UCSD-AML1 (cell line): Measurements from ENCODE around the gene SPDL1.
A peak's percentile ranks its signal among the peaks of the same experiment; 100 is the strongest.
"Not testable (repeated sequence)": the region's sequence is repeated elsewhere in the genome, so short reads cannot be mapped to it uniquely, and the experiment has no call there.

Experiments used
- DNase-seq: peaks from one replicate; lab custom pipeline; 2025; ENCODE audit not compliant: unreplicated experiment; lab: John Stamatoyannopoulos, UW

The SPDL1 gene

DNA sequence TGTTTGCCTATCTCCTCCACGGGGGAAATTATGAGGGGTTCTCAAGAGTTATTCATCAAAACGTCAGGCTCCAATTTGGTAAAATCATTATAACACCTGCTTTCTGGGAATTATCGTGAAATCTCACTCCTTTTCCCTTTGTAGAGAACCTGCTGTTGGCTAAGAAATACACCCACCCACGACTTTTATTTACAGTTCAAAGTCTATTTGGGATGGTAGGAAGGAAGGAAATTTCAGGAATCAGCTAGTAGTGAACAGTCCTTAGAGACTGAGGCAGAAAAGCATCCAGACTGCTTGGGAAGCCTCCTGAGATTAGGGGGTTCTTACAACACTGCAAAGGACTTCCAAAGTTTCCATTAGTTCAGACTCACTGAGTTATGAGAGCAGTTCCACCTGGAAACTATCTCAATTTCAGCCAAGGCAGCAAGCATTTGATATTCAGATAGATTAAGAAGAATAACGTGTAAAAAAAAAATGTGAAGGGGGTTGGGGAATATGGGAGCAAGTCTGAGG, 9.4 kb upstream of the SPDL1 start:
- DNase-seq: no peak

DNA sequence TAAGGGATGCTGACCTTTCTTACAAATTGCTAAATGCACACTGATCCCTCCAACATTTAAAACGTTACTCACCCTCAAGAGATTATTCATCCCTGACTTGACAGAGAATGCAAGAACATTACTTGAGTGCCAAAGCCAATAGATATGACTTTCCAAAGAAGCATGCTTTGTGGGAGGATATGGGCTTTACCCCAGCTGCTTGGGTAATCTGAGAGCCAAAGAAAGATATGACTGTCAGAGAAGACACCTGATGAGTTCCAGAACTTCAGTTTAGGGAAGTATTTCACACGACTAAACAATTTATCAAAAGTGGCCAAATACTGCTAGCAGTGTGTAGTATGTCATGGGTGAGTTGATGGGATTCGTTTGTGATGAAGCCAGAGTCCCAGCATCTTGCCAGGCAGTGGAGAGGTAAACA, 7.4 kb upstream of the SPDL1 start:
- DNase-seq: no peak

DNA sequence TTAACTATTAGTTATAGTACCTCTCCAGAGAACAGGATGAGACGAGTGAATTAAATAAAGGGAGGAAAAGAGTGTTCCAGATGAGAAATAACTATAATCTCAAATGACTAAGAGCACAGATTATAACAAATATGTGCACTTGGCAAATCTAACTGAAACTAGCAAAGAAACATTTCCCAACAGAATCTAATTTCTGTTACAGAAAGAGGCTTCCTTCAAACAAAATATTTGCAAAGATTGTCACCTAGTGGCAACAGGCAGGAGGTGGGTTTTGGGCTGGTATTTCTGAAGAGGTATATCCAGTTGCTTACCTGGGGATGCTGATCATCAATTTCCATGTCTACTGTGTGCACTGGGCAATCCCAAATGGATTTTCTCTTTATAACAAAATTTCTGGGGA, 5.6 kb upstream of the SPDL1 start:
- DNase-seq: no peak

DNA sequence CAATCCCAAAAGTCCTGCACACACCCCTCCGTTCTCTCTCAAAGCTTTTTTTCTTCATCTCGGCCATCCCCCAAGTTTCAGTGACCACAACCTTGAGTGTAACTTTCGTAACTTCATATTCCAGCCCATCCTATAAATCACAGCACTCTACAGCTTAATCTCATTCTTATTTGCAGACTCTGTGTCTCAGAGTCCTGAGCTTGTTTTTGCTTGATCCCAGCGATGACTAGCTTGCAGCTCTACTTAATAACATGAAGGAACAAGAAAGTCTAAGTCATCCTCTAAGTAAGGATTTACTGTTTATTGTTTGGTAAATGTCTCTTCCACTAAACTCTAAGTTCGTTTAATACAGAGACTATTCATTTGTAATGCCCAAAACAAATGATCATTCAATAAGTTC, 2.6 kb upstream of the SPDL1 start:
- no peak for DNase-seq

DNA sequence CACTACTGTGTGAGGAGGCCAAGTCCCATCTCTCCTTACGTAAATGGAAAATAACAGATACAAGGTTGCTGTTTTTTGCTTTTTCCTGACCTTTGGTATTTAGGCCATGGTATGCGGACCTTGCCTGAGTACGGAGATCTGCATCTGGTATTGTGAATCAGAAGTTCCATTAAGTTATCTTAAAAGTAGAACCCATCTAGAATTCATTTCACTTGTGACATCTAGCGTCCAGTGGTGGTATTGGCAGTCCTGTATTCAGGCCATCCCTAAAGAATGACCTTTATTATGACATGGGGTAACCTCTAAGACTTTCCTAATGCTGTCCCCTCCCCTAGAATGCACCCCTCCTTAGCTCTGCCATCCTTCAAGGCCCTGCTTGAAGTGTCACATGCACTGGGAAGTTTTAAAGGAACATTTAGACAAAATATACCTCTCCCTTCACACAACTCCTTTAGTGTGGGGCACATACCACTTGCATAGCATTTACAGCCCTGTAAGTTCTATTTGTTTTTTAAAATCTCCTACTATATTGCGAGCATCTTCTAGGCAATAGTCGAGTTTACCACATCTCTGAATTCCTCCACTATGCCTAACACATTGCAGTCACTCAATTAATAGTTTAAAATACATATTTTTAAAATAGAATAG, 1.9 kb upstream of the SPDL1 start:
- DNase-seq: peak; percentile 21

DNA sequence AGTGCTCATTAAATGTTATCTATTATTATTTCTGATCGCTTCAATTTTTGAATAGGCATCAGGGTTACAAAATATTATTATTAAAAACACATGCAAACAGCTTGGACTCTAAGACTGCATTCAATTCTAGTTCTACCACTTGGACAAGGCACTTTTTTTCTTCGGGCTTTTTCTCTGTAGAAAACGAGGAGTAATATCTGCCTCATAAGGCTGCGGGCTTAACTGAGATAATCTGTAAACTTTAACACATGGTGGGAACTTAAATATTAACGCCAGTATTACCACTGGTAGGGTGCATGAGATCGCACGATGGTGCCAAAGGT, 511 bp upstream of the SPDL1 start:
- DNase-seq: no peak

DNA sequence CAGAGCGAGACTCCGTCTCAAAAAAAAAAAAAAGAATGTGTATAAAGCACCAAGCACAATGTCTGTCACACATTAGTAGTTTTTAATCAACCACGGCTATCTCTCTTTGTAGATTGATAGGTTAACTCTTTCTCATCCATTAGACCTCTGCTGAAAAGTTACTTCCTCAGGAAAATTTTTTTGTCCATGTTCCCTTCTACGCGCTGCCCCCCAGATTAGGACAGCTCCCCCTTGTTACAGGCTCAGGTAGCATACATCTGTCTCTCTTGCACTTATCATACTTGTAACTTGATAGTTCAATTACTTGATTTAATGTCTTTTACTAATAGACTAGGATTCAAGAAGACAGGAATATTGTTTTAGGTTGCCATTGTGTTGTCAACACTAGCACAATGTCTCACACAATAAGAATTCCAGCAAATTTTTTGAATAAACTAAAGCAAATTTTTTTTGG, 1.5 kb downstream of the SPDL1 start:
- DNase-seq: no peak

DNA sequence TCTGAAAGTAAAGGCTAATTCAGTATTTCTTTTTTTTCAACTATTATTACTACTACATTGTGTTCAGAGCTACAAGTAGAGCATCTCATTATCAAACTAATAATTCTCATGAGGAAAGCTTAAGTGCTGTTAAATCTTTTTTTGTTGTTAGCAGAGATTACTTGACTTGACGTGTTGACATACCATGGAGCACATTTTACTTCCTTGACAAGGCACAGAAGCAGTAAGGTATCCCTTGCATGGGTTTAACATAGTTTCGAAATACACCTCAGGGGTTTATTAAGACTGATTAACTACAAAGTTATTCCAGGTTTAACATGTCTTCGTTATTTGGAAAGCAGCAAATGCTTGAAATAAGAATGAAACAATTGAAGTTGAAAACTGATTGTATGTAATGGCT, 7.0 kb downstream of the SPDL1 start:
- DNase-seq: no peak

DNA sequence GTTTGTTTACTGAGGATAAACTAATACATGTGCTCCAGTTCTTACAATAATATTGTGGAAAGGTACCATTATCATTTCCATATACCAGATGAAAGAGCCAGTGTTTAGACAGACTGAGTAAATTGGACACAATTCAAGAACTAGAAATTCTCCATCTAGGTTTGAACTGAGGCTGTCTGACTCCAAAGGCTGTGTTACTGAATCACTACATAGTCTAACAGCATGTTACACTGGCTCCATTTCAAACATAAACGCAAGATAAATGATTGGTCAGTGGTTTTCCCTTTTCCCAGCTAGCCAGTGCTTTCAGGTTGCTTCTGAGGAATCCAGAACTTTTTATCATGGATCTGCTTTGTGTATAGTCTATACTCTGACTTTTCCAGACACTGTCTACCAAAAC, 8.1 kb downstream of the SPDL1 start:
- DNase-seq: no peak

DNA sequence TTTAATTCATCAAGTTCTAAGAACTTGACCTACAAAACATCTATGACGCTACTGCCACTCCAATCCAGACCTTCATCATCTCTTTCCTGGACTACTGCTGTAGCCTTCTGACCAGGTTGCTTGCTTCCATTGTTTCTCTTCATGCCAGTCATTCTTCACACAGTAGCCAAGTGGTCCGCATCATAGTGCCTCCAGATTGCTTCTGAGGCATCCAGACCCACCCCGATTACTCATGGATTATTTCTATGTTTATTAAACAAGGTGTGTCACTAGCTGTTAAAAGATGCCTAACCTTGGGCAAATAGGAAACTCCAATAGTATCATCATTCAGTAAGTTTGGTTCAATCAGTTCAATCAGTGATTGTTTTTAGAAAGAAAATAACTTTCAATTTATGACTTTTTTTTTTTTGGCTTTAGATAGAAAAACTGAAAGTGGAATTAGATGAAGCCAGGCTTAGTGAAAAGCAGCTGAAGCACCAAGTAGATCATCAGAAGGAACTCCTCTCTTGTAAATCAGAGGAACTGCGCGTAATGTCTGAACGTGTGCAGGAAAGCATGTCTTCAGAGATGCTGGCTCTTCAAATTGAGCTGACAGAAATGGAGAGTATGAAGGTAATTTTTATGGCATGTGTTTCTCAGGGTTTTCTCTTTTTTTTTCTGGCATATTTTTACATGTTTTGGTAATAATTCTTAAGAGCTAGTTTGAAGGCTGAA, 9.5 kb downstream of the SPDL1 start:
- DNase-seq: no peak

DNA sequence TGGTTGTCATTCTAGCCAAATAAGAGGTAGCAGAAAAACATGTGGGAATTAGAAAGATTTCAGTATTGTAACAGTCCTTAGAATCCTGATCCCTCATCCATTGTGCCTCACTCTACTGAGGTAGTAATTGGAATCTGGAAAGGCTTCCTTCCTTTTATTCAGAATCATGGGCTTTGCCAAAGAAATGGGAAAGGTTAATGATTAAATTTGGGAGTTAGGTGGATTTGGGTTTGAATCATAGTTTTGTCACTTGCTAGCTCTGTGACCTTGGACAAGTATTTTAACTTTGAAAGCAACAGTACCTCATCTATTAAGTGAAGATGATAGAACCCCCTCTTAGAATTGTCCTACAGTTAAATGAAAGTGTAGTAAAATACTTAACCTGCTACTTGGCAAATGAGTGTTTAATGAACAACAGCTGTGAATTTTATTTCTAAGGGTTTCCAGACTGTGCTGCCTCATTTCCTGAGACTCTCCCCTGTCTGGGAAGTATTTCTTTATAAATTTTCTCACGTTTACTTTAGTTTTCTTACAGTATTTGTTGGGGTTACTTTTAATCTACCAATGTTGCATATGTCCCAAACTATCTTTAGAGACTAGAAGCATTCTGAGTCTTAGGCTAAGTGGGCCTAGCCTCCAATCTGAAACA, 11.7 kb downstream of the SPDL1 start:
- no peak for DNase-seq

DNA sequence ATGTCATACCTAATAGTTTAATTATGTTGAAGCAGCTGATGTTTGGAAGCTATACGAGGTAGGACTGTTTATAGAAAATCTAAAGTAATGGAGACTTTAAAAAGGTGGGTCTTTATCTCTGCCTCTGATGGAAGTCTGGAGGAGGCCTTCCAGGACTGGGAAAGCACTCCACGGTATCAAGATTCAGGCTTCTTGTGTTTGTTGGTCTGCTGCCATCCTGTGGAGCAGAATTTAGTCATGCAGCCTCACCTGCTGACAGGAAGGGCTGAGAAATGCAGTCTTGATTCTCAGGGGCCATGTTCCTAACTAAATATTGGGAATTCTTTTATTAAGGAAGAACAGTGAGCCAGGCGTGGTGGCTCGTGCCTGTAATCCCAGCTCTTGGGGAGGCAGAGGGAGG, 15.9 kb downstream of the SPDL1 start:
- no peak for DNase-seq

DNA sequence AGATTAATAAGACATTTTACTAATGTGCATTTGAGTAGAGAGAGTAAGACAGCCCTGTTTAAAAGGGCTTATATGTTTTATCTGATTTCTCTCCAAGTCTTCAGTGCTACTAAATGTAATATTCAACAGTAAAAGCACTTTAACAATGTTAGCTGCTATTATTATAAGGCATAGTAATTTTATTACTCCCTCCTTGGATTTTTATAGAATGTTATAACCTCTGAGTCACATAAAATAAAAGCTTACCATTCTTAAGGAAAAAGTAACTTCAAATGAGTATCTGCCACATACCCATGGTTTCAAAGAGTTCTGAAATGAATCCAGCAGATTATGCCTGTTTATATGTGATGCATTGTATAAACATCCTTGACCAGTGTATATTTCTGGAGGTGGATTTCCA, 19.0 kb downstream of the SPDL1 start:
- no peak for DNase-seq

DNA sequence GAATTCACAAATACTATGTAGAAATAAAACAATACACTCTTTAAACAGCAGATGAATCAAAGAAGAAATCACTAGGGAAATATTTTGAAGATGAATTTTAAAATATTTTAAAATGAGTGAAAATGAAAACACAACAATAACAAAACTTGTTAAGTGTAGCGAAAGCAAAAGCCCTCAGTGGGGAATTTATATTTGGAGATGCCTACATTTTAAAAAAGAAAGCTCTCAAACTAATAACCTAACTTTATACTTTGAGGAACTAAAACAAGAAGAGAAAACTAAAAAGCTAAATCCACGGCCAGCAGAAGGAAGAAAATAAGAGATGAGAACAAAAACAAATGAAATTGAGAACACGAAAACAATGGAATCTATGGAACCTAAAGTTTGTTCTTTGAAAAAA, 22.7 kb downstream of the SPDL1 start:
- no peak for DNase-seq

DNA sequence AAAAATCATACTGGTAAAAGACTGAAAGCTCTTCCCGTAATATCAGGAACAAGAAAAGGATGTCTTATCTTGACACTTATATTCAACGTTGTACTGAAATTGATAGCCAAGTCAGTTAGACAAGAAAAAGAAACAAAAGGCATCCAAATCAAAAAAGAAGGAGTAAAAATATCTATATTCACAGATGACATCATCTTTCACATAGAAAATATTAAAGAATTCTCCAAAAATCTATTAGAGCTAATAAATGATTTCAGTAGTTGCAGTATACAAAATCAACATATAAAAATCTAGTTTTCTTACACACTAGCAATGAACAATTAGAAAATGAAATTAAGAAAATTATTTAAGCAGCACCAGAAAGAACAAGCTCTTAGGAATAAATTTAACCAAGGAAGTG, 24.3 kb downstream of the SPDL1 start:
- no peak for DNase-seq

DNA sequence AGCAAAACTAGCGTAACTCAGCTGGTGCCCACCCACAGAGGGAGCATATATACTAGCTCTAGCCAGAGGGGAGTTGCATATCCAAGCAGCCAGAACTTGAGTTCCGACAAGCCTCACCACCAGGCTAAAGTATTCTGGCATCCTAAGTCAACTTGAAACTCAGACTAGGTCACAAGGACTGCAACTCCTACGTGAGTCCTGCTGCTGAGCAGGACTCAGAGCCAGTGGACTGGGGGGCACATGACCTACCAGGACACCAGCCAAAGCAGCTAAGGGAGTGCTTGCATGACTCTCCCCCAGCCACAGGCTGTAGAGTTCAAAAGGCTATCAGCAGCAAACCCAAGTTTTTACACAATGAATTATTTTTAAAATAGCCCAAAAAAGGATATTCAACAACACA, 26.1 kb downstream of the SPDL1 start:
- no peak for DNase-seq

DNA sequence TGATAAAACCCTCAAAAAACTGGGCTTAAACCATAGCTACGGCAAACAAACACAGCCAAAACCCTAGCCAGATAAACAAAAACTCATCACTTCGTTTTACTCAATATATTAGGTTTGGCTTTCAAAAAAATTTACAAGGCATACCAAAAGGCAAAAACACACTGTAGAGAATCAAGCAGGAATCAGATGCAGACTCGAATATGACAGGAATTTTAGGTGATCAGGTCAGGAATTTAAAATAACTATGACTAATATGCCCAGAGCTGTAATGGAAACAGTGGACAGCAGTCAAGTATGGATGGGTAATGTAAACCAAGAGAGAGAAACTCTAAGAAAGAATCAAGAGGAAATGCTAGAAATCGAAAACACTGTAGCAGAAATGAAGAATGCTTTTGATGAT, 27.0 kb downstream of the SPDL1 start:
- DNase-seq: no peak

DNA sequence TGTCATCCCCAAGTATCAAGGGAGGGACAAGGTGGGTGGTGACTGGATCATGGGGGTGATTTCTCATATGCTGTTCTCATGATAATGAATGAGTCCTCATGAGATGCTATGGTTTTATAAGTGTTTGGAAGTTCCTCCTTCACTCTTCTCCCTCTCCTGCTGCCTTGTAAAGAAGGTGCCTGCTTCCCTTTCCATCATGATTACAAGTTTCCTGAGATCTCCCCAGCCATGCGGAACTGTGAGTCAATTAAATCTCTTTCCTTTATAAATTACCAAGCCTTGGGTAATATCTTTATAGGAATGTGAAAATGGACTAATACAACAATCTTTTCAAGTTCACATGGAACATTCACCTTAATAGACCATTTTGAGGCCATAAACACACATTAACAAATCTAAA, 32.0 kb downstream of the SPDL1 start:
- no peak for DNase-seq

DNA sequence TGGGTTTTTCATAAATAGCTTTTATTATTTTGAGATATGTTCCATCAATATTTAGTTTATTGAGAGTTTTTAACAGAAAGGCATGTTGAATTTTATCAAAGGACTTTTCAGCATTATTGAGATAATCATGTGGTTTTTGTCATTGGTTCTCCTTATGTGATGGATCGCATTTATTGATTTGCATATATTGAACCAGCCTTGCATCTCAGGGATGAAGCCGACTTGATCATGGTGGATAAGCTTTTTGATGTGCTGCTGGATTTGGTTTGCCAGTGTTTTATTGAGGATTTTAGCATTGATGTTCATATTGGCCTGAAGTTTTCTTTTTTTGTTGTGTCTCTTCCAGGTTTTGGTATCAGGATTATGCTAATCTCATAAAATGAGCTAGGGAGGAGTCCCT, 40.7 kb downstream of the SPDL1 start:
- DNase-seq: not testable (repeated sequence)

DNA sequence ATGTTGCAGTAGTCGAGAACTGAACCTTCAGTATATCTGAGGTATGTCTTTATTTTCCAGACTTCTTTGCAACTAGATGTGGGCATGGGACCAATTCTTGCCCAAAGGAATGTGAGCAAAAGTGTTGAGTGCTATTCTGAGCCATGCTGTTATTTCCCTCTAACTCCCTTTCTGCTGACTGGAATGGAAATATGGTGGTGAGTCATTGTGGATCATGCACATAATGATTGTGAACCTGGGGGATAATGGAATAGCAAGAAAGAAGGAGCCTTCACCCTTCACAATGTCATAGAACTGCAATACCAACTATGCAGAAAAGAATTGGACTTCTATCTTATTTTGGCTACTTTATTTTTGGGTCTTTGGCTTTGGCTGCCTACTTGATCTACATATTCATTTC, 43.2 kb downstream of the SPDL1 start:
- no peak for DNase-seq

DNA sequence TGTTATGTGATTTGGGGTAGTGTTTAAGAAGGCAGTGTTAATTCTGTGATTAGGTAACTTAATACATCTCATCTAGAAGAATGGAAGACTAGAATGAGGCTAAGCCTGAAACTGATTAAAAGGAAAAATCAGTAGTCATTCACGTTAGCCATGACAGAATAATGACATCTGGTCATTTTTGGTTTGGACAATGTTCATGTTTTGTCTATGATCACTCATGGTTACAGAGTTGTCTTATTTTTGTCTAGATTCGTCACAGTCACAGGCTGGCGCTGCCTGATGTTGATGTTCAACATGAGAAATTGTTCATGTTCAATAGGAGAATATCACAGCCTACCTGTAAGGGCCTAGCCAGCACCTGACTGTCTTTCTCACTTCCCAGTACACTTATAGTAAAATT, 44.0 kb downstream of the SPDL1 start:
- no peak for DNase-seq

DNA sequence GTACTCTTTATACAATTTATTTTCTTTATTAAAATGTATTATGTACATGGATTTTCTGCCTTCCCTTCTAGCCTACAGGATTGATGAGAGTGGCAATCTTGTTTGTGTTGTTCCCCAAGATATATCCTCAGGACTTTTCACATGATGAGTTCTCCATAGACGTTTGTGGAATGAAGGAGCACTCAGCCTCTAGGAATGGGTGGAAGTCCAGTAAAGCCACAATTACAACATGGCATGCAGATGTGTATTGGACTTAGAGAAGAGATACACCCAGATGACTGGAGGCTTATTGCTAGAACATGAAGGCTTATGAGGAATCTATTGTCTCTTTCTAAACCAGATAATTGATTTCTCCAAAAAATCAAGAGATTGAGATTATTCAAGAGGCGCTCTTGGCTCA, 45.3 kb downstream of the SPDL1 start:
- no peak for DNase-seq
